Central memory CD8-positive, alpha-beta T cell (primary cell): Measurements from ENCODE around the gene NEGR1.

Experiments used
- ATAC-seq: fragments of 150-1000 bp; cut with Tn5 transposase; replicated peaks from 2 replicates; pipeline ENCODE4 v1.10.0; 2022; ENCODE audit warnings: mild to moderate bottlenecking, moderate FRiP score, moderate number of reproducible peaks; ENCODE audit not compliant: poor library complexity, severe bottlenecking; ENCODE audit errors: extremely low read depth
- DNase-seq, 2 donors: peaks; one replicate each; pipeline ENCODE4 v3.0.0; 2021; ENCODE audit warnings: low spot score in 2 of 2
- H3K27ac Mint-ChIP-seq: one replicate; pipeline ENCODE4 v1.8.0; 2022; ENCODE audit warnings: low read depth, mild to moderate bottlenecking, moderate library complexity, mixed read lengths
- H3K27me3 Mint-ChIP-seq: one replicate; pipeline ENCODE4 v1.8.0; 2022; ENCODE audit warnings: mixed read lengths
- H3K36me3 Mint-ChIP-seq: one replicate; pipeline ENCODE4 v1.8.0; 2022; ENCODE audit warnings: mild to moderate bottlenecking, moderate library complexity, mixed read lengths; ENCODE audit not compliant: insufficient read depth
- H3K4me1 Mint-ChIP-seq: one replicate; pipeline ENCODE4 v1.8.0; 2022; ENCODE audit warnings: mixed read lengths
- H3K4me3 Mint-ChIP-seq: one replicate; pipeline ENCODE4 v1.8.0; 2022; ENCODE audit warnings: mild to moderate bottlenecking, moderate library complexity, mixed read lengths
- H3K9me3 Mint-ChIP-seq: one replicate; pipeline ENCODE4 v1.8.0; 2022; ENCODE audit warnings: mixed read lengths

The NEGR1 gene

DNA sequence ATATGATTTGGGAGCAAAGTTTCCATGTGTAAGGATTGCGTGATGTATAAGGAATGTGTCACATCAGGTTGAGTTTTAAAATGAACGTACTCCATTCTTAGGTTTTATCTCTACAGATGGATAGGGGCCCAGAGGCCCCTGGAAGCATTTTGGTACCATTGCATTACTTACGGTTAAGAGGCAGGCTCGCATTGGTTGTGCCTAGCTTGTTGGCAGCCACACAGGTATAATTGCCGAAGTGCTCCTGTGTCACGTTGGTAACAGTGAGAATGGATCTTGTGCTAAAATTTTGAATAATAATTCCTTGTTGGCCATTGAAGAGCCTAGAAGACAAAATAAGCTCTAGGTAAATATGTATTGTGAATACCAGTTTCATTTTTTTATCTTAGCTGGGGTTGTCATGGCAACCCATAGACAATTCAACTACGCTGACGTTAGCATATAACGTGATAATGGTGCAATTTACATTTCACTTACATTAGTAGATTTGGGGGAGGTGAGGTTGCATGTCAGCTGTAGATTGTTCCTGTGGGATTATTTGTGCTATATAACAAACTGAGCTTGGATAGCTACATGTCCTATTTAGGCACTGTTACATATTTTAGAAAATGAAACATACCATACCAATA, 689.6 kb downstream of the NEGR1 start:
- H3K9me3 Mint-ChIP-seq = peaks cover 18% of the 10 kb centered on the region
- no peak for DNase-seq
- H3K27me3 Mint-ChIP-seq = no peaks in the 10 kb centered on the region
- H3K36me3 Mint-ChIP-seq = no peaks in the 10 kb centered on the region
- no peak for ATAC-seq
- no peak overlapping the region for H3K27ac Mint-ChIP-seq
- no peaks in the 10 kb centered on the region for H3K4me1 Mint-ChIP-seq
- no peak overlapping the region for H3K4me3 Mint-ChIP-seq

DNA sequence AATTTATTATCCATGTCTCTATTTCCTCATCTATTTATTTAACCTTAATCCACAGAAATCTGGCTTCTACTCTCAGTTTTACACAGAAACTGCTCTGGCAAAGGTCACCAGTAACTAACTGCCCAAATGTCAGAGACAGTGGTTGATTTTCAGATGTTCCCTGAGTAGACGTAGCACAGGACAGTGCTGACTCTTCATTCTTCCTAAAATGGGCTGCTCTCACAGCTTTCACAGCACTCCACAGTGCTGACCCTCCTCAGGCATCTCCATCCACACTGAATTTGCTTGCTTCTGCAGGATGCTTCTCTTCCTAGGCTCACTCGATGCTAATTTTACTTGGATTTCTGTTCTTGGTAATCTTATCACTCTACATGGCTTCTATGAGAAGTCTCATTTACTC, 693.3 kb downstream of the NEGR1 start:
- no peak overlapping the region for H3K4me3 Mint-ChIP-seq
- H3K36me3 Mint-ChIP-seq = no peaks in the 10 kb centered on the region
- peaks cover 13% of the 10 kb centered on the region for H3K9me3 Mint-ChIP-seq
- no peaks in the 10 kb centered on the region for H3K4me1 Mint-ChIP-seq
- ATAC-seq = no peak
- DNase-seq = no peak
- no peak overlapping the region for H3K27ac Mint-ChIP-seq
- H3K27me3 Mint-ChIP-seq = no peaks in the 10 kb centered on the region

DNA sequence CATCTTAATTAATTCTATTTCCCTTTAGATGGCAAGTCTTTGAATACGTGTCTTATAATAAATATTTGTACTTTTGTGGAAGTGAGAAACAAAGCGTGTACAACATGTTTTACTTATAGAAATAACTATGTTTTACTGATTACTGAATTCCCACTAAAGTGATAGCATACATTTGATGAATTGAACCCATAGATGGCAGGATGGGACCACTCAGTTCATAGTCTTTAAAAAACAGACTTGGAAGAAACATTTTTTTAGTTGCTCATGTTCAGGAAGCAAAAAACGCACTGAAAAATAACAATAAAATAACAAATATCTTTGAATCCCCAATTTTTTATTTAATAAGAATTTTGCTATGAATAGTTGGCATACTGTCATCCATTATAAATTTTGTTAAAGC, 694.4 kb downstream of the NEGR1 start:
- Mint-ChIP-seq H3K9me3 (peaks cover 13% of the 10 kb centered on the region), H3K36me3 (no peaks in the 10 kb centered on the region), H3K27ac (no peak overlapping the region), H3K4me1 (no peaks in the 10 kb centered on the region), H3K4me3 (no peak overlapping the region), H3K27me3 (no peaks in the 10 kb centered on the region)
- ATAC-seq = no peak
- no peak for DNase-seq

- H3K4me3 Mint-ChIP-seq = no peak overlapping the region
- H3K36me3 Mint-ChIP-seq = no peaks in the 10 kb centered on the region
- H3K4me1 Mint-ChIP-seq = no peaks in the 10 kb centered on the region
- no peaks in the 10 kb centered on the region for H3K27me3 Mint-ChIP-seq
- H3K9me3 Mint-ChIP-seq = peaks cover 13% of the 10 kb centered on the region
- ATAC-seq = no peak
- no peak for DNase-seq
- no peak overlapping the region for H3K27ac Mint-ChIP-seq
Measured at GRCh38 chr1:71586030-71586429, 696.3 kb downstream of the NEGR1 start.

DNA sequence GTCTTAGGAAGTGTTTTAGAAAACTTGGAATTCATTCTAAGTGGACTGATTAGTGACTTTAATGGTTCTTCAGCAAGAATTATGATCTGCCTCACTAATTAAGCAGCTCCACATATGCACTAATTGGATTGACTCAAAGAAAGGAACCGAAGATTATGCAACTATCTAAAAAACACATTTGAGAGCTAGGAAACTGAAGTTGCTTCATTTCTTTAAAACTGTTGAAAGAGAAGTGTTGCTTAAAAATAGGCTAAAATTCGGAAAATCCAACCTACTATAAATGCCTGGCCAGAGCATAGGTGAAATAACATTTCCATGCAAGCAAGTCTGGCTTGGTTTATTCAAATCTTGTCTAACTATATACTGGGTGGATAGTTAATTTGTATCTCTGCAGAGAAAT, 698.6 kb downstream of the NEGR1 start:
- Mint-ChIP-seq H3K27me3 (no peaks in the 10 kb centered on the region), H3K27ac (no peak overlapping the region), H3K36me3 (no peaks in the 10 kb centered on the region), H3K9me3 (no peaks in the 10 kb centered on the region), H3K4me1 (no peaks in the 10 kb centered on the region), H3K4me3 (no peak overlapping the region)
- DNase-seq (no peak), ATAC-seq (no peak)

- DNase-seq = no peak
- ATAC-seq = no peak
- Mint-ChIP-seq H3K36me3 (no peaks in the 10 kb centered on the region), H3K27ac (no peak overlapping the region), H3K9me3 (no peaks in the 10 kb centered on the region), H3K4me1 (no peaks in the 10 kb centered on the region), H3K4me3 (no peak overlapping the region), H3K27me3 (no peaks in the 10 kb centered on the region)
Measured at GRCh38 chr1:71582673-71583072, 699.7 kb downstream of the NEGR1 start.

- no peak overlapping the region for H3K27ac Mint-ChIP-seq
- H3K36me3 Mint-ChIP-seq = no peaks in the 10 kb centered on the region
- no peaks in the 10 kb centered on the region for H3K4me1 Mint-ChIP-seq
- ATAC-seq (no peak), DNase-seq (no peak)
- H3K9me3 Mint-ChIP-seq = no peaks in the 10 kb centered on the region
- no peak overlapping the region for H3K4me3 Mint-ChIP-seq
- no peaks in the 10 kb centered on the region for H3K27me3 Mint-ChIP-seq
Measured at GRCh38 chr1:71577451-71578131, 704.7 kb downstream of the NEGR1 start.

- no peaks in the 10 kb centered on the region for H3K4me1 Mint-ChIP-seq
- H3K36me3 Mint-ChIP-seq = no peaks in the 10 kb centered on the region
- H3K4me3 Mint-ChIP-seq = no peak overlapping the region
- H3K27me3 Mint-ChIP-seq = no peaks in the 10 kb centered on the region
- H3K27ac Mint-ChIP-seq = no peak overlapping the region
- no peaks in the 10 kb centered on the region for H3K9me3 Mint-ChIP-seq
- DNase-seq (no peak), ATAC-seq (no peak)
Measured at GRCh38 chr1:71572038-71572437, 710.3 kb downstream of the NEGR1 start.

DNA sequence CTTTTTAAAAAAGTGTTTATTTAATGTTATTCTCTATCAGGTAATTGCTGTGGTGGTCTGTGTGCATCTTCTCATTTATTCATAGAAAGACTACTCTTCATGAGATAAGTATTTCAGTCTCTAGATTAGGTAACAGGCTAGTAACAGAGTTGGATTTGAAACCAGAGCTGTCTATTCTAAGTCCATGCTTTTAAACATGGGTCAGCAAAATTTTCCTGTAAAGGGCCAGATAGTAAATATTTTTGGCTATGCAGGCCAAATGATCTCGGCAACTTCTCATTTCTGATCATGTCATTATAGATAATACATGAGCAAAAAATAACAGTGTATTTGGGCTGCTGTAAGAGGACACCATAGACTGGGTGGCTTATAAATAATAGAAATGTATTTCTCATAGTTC, 715.9 kb downstream of the NEGR1 start:
- H3K36me3 Mint-ChIP-seq = no peaks in the 10 kb centered on the region

DNA sequence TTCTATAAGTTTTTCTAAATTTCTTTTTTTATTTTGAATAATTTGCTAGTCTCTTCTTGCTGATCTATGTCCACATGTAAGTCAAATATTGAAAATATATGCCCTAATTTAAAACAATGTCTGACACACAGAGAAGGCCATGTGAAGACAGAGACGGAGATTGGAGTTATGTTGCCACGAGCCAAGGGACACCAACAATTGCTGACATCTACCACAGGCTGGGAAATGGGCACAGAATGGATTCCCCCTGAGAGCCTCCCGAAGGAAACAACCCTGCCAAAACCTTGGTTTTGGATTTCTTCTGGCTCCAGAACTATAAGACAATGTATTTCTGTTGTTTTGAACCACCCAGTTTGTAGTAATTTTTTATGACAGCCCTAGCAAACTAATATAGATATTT, 716.5 kb downstream of the NEGR1 start:
- Mint-ChIP-seq H3K27ac (no peak overlapping the region), H3K9me3 (peaks cover 13% of the 10 kb centered on the region), H3K4me3 (no peak overlapping the region), H3K4me1 (no peaks in the 10 kb centered on the region), H3K27me3 (no peaks in the 10 kb centered on the region), H3K36me3 (no peaks in the 10 kb centered on the region)
- ATAC-seq (no peak), DNase-seq (no peak)

More for the DNA sequence above, 715.9 kb downstream of the NEGR1 start:
- Mint-ChIP-seq H3K4me1 (no peaks in the 10 kb centered on the region), H3K4me3 (no peak overlapping the region), H3K9me3 (peaks cover 13% of the 10 kb centered on the region), H3K27me3 (no peaks in the 10 kb centered on the region), H3K27ac (no peak overlapping the region)
- no peak for ATAC-seq
- no peak for DNase-seq

DNA sequence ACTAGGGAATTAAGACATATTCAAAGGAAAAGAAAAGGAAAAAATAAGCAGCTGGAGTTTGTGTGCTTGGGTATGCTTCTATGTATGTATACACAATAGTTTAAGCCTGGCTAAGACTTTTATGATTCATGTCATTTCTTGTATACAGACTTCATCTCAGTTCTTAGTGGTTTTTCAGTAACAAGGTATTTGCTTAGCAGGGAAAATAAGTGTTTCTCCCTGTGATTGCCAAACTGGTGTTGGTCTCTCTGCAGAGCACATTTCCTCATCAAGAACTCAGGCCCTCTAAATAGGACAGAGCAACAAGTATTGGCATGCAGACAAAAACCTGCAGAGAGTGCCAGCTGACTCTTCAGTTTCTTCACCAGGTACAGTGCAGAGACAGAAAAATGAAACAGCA, 717.1 kb downstream of the NEGR1 start:
- no peak overlapping the region for H3K4me3 Mint-ChIP-seq
- H3K27me3 Mint-ChIP-seq = no peaks in the 10 kb centered on the region
- H3K36me3 Mint-ChIP-seq = no peaks in the 10 kb centered on the region
- H3K27ac Mint-ChIP-seq = no peak overlapping the region
- DNase-seq (no peak), ATAC-seq (no peak)
- no peaks in the 10 kb centered on the region for H3K4me1 Mint-ChIP-seq
- H3K9me3 Mint-ChIP-seq = peaks cover 13% of the 10 kb centered on the region

DNA sequence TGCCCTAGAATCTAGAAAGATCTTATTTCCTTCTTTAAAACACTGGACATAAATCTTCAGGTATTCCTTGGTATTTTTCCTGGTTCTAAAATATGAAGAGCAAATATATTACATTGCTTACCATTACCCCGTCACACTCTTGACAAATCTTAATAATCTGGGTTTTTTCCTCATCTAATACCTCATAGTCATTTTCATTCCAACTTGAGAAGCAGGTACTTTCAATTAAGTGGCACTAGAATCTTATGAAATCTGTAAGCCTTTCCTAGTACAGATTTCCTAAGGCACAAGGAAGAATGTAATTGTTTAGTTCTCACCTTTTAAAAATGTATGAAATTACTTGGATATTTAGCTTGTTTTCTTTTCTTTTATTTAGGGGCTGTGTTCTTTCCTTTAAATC, 720.0 kb downstream of the NEGR1 start:
- DNase-seq (no peak), ATAC-seq (no peak)
- no peaks in the 10 kb centered on the region for H3K36me3 Mint-ChIP-seq
- no peaks in the 10 kb centered on the region for H3K27me3 Mint-ChIP-seq
- H3K4me1 Mint-ChIP-seq = no peaks in the 10 kb centered on the region
- peaks cover 27% of the 10 kb centered on the region for H3K9me3 Mint-ChIP-seq
- no peak overlapping the region for H3K27ac Mint-ChIP-seq
- H3K4me3 Mint-ChIP-seq = no peak overlapping the region

DNA sequence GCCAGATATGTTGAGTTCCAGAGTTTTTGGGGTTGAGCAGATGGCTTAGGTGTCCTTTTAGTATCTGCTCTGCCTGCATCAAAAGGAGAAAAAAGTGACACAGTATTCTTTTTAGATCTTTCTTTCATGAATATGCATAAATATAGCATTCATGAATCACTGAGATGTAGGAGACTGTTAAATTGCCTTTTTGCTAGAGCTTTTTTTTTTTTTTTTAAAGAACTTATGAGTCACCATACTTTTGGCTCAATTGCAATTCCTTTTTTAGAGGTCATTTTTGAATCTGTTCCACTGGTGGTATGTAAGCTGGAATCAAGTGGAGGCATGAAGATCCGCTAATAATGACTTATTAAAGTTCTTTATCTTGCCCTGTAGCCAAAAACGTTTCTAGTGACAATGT, 720.6 kb downstream of the NEGR1 start:
- no peak for ATAC-seq
- Mint-ChIP-seq H3K36me3 (no peaks in the 10 kb centered on the region), H3K4me3 (no peak overlapping the region), H3K27ac (no peak overlapping the region), H3K4me1 (no peaks in the 10 kb centered on the region), H3K9me3 (peaks cover 27% of the 10 kb centered on the region), H3K27me3 (no peaks in the 10 kb centered on the region)
- no peak for DNase-seq
